ENCODE data around the gene LYST. TPM values are rescaled to one million over a fixed set of nuclear protein-coding genes. Genes with fewer than 3 reads are reported as not detected.

LYST gene
- total and polyA plus RNA-seq, 10 of the 15 experiments (the other 5 are each of a cell fraction or from before 2014, with no cell fraction given) = 3.3 to 28.1 (median 5.6) TPM

DNA sequence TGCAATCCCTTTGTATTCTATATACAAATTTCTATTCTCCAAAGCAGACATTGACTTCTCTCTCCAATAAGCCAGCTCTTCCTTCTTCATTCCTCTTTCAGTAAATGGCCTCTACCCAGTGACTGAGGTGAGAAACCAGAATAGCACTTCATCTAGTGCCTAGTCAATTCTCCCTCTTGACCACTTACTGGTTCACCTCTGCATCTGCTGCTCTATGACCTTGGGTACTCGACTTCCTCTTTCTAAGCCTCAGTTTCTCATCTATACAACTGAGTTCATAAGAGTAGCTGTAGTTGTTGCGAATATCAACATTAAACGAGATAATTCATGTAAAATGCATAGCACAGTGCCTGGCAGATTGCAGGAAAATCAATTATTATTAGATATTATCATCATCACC is 12.4 kb downstream of the LYST start (continued):
- TF ChIP-seq IKZF1 (conservative IDR thresholded peaks at IDR 0.05) (peak; percentile 58; the same call in 1 of the 2 replicates), MEF2B (IDR thresholded peaks at IDR 0.05; ENCODE audit: partially characterized antibody, poor library complexity, severe bottlenecking) (no peak), NFYB (IDR thresholded peaks at IDR 0.05; ENCODE audit: insufficient read depth, low read depth, low read length) (no peak), HCFC1 (IDR thresholded peaks at IDR 0.05; ENCODE audit: low read length) (no peak), TAF1 (IDR thresholded peaks at IDR 0.05; ENCODE audit: borderline replicate concordance, low read depth, low read length) (no peak), NR2C1 (IDR thresholded peaks at IDR 0.05) (no peak), ESRRA (IDR thresholded peaks at IDR 0.05; ENCODE audit: low read length) (peak; percentile 86; the same call in 1 of the 2 replicates), ZNF274 (IDR thresholded peaks at IDR 0.05; ENCODE audit: insufficient read depth, insufficient read length) (no peak), SPI1 (IDR thresholded peaks at IDR 0.05; ENCODE audit: borderline replicate concordance, insufficient read depth, low read depth, low read length) (peak; percentile 69; the same call in 1 of the 2 replicates), MYB (IDR thresholded peaks at IDR 0.05; ENCODE audit: borderline replicate concordance, low read depth, low read length) (no peak)
- TF ChIP-seq, protein P1, sequence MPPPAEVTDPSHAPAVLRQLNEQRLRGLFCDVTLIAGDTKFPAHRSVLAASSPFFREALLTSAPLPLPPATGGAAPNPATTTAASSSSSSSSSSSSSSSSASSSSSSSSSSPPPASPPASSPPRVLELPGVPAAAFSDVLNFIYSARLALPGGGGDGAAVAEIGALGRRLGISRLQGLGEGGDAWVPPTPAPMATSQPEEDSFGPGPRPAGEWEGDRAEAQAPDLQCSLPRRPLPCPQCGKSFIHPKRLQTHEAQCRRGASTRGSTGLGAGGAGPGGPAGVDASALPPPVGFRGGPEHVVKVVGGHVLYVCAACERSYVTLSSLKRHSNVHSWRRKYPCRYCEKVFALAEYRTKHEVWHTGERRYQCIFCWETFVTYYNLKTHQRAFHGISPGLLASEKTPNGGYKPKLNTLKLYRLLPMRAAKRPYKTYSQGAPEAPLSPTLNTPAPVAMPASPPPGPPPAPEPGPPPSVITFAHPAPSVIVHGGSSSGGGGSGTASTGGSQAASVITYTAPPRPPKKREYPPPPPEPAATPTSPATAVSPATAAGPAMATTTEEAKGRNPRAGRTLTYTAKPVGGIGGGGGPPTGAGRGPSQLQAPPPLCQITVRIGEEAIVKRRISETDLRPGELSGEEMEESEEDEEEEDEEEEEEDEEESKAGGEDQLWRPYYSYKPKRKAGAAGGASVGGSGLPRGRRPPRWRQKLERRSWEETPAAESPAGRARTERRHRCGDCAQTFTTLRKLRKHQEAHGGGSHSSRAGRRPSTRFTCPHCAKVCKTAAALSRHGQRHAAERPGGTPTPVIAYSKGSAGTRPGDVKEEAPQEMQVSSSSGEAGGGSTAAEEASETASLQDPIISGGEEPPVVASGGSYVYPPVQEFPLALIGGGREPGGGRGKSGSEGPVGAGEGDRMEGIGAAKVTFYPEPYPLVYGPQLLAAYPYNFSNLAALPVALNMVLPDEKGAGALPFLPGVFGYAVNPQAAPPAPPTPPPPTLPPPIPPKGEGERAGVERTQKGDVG (CRISPR knock-in tag; IDR thresholded peaks at IDR 0.05) = no peak
